NCI-H2029 treated with DMSO at 0.1 percent for 48 hours (cell line): Measurements from ENCODE around the gene OTOL1.

Source experiments
- DNase-seq: peaks from one replicate; lab custom pipeline; 2025; lab: John Stamatoyannopoulos, UW

Gene OTOL1

DNA sequence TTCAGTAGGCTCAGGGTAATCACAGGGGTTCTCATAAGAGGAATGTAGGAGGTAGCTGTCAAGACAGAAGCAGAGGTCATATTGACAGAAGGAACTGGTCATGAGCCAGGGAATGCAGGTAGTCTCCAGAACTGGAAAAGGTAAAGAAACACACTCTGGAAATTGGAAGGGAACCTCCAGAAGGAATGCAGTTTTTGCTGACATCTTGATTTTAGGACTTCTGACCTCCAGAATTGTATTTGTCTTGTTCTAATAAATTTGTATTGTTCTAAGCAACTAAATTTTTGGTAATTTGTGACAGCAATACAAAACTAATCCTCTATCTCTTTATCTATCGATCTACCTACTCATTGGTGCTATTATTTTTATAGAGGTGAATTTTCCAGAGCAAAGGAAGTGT is 49.2 kb downstream of the OTOL1 start:
- DNase-seq: no peak

DNA sequence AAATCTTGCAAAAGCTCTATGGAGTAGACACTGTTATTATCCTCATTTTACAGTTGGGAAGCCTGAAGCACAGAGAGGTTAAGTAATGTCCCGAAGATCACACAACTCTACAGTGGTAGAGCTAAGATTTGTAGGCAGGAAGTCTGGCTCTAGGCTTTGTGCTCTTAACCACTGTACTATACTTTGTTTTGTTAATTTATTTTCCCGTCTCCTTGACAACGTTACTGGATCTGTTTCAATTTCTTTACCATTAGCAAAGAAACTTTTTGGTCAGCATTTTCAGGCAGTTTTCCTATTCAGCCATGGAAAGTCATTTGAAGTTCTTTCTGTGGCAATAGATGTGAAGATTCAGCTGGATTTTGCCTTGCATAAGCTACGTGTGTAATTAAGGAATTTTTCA is 51.7 kb downstream of the OTOL1 start:
- no peak for DNase-seq

DNA sequence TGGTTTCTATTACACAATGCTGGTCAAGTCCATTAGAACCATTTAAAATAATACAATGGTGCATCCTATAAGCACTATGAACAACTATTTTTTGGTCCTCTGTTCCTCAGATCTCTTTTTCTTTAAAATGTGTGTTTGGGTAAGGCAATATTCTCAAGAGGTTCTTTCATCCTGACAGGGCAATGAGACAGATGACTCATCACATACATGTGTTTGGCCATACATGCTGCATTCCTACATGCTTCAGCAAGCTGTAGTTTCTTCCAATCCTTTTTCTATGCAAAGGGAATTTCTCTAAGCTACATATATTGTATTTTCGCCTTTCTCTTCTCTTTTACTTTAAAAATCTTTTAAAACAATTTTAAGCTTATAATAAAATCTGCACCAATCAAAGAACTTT is 52.7 kb downstream of the OTOL1 start:
- no peak for DNase-seq

DNA sequence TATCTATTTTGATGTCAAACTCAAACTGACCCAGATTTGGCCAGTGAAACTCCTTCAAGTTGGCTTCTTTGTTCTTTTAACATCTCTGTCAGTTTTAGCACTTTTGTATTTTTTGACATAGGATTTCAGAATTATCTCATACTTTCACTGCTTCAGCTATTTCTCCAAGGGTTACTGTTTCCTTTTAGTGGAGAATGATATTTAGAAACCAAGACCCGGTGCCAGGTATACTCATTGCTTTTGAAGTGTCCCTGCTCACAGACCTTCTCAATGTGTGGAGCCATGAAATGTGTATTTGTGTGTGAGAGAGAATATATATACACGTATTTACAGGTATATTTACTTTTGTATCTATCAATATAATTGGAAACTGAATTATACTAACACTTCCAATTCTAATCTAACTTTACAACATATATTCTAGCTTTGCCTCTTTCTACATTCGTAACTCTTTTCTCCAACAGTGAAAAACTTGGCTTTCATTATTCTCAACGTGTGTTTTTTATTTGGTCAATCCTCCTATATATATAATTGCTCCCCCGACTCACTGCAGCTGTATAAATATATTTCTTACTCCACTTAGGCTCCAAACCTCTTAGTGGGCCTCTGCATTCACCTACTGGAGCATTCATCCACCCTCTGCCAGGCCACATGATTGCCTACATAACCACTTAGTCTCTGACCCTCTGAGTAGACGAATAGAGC is 54.0 kb downstream of the OTOL1 start:
- no peak for DNase-seq

DNA sequence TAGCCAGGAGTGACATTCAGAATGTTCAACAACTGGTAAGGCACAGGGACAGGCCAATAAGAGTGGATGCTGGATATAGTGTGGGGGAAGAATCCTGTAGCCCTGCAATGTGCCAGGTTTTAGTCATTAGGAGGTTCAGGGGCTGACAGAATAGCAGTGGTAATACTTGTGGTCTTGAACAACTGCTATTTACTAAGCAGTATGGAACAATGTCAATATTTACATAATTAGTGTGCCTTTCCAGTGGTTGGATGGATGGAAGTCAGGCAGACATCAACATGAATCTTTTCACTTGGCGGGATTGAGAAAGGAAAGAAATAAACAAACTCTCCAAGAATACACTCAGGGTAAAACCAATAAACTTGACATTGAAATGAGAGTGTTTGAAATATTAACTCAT is 55.1 kb downstream of the OTOL1 start:
- peak; percentile 4 for DNase-seq

DNA sequence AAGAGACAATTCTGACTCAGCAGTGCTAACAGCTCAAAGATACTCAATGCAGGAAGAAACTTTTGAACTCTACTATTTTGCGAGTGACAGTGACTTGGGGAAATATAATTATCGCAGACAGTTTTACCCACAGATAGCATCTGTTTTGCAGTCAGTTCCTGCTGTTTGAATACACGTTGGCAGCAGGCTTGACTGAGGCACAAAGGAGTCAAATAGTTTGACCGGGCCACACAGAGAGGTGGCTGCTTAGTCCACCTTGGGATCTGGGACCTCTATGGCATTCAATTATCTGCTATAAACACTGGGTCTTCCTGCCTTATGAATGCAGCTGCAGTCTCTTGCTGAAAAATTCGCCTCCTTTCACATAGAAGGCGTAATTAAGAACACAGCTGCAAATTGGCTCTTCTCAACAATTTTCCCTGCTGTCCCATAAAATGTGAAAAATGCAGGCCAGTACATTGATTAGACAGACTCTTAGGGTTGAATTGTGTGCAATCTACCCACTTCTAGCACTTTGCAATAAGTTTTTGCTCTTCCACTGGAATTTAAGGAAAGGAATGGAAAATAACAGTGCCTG is 56.5 kb downstream of the OTOL1 start:
- no peak for DNase-seq
